Kidney (tissue), 14 donors: ENCODE data around the gene IL17A. TPM values are rescaled to one million over a fixed set of nuclear protein-coding genes. Genes with fewer than 3 reads are reported as not detected.

Experiments
- DNase-seq, 5 donors: peaks; one replicate each; pipeline ENCODE4 v3.0.0-alpha.2; 2013 to 2020
- FAIRE-seq: peaks from 2 replicates; lab custom pipeline; 2012; peaks lifted over from hg19 to GRCh38; lab: Jason Lieb, UNC
- H3K27ac ChIP-seq, 2 donors: one replicate each; pipeline ENCODE4 v1.7.0; 2013; ENCODE audit warnings: low read depth in 2 of 2, low read length in 2 of 2, inconsistent platforms in 1 of 2
- H3K27me3 ChIP-seq: one replicate; pipeline ENCODE4 v1.7.1; 2013; ENCODE audit warnings: low read length, inconsistent platforms; ENCODE audit not compliant: control insufficient read depth, insufficient read depth
- H3K36me3 ChIP-seq, 3 donors: one replicate each; pipeline versions ENCODE4 v1.7.0 to v1.7.1; 2013; ENCODE audit warnings: low read length in 3 of 3, control low read depth in 1 of 3, inconsistent platforms in 1 of 3; ENCODE audit not compliant: insufficient read depth in 3 of 3, control insufficient read depth in 2 of 3
- H3K4me1 ChIP-seq, 3 donors: one replicate each; pipeline versions ENCODE4 v1.7.0 to v1.7.1; 2013; ENCODE audit warnings: low read length in 3 of 3, inconsistent platforms in 1 of 3, low read depth in 1 of 3; ENCODE audit not compliant: control insufficient read depth in 2 of 3, insufficient read depth in 2 of 3
- H3K4me3 ChIP-seq, 3 donors: one replicate each; pipeline versions ENCODE4 v1.7.0 to v1.8.1; 2013; ENCODE audit warnings: low read length in 3 of 3, control low read depth in 1 of 3, inconsistent platforms in 1 of 3
- H3K9ac ChIP-seq, 3 donors: one replicate each; pipeline versions ENCODE4 v1.7.0 to v1.7.1; 2013; ENCODE audit warnings: low read length in 3 of 3, control low read depth in 1 of 3, inconsistent platforms in 1 of 3
- H3K9me3 ChIP-seq, 3 donors: one replicate each; pipeline versions ENCODE4 v1.7.0 to v1.7.1; 2013; ENCODE audit warnings: low read length in 3 of 3, control low read depth in 1 of 3, inconsistent platforms in 1 of 3; ENCODE audit not compliant: control insufficient read depth in 2 of 3, insufficient read depth in 1 of 3
- intact Hi-C: fragments of 100-400 bp; cut with DNase I; formaldehyde crosslinking; loops from one replicate; pipeline ENCODE4 v1.11.1; 2022
- polyA plus RNA-seq: library from polyadenylated mRNA; stranded (reverse); fragments of 350-450 nt; fragmentation: Illumina TruSeq; extraction: RNeasy Lipid Tissue Mini Kit (QIAGEN cat#74804); gene quantifications from one replicate; pipeline ENCODE4 v1.2.3, GENCODE V29; 2014; ENCODE audit warnings: low read depth, low replicate concordance; ENCODE audit not compliant: insufficient read depth
- total RNA-seq: library from RNA; stranded (reverse); fragmentation: NEBNext Ultra II Directional; extraction: Animal tissue kit (Norgen Biotek cat#: 25700); gene quantifications from one replicate; pipeline ENCODE4 v1.2.1, GENCODE V29; 2021
- TF ChIP-seq, protein P1 (sequence below): IDR thresholded peaks from 3 replicates; pipeline ENCODE4 v1.5.1; 2012; ENCODE audit warnings: mild to moderate bottlenecking, moderate library complexity, borderline replicate concordance; ENCODE audit not compliant: insufficient read depth; ENCODE audit errors: extremely low read depth
- donor health status: control.
- donor health status: control.
- donor health status: control.
- donor health status: control.
- donor health status: control.
- donor health status: DM: yes; HTN: yes; CAD: no.
- donor health status: Normal renal cell carcinoma (clear cell type).

Gene IL17A
- total and polyA plus RNA-seq, 2 donors from 2014 or later = not detected

GRCh38 chr6:52230685-52231084 lies 44.5 kb downstream of the IL17A start:
- Histone ChIP-seq H3K27ac (no peak overlapping the region), H3K4me3 (no peak overlapping the region), H3K27me3 (no peaks in the 10 kb centered on the region), H3K4me1 (peaks cover 0 to 5% (median 2%) of the 10 kb centered on the region in 3 donors), H3K9me3 (no peaks in the 10 kb centered on the region), H3K9ac (no peak overlapping the region), H3K36me3 (no peaks in the 10 kb centered on the region)
- intact Hi-C loops = no loop called here
- no peak for DNase-seq
- no peak for FAIRE-seq
- TF ChIP-seq, protein P1, sequence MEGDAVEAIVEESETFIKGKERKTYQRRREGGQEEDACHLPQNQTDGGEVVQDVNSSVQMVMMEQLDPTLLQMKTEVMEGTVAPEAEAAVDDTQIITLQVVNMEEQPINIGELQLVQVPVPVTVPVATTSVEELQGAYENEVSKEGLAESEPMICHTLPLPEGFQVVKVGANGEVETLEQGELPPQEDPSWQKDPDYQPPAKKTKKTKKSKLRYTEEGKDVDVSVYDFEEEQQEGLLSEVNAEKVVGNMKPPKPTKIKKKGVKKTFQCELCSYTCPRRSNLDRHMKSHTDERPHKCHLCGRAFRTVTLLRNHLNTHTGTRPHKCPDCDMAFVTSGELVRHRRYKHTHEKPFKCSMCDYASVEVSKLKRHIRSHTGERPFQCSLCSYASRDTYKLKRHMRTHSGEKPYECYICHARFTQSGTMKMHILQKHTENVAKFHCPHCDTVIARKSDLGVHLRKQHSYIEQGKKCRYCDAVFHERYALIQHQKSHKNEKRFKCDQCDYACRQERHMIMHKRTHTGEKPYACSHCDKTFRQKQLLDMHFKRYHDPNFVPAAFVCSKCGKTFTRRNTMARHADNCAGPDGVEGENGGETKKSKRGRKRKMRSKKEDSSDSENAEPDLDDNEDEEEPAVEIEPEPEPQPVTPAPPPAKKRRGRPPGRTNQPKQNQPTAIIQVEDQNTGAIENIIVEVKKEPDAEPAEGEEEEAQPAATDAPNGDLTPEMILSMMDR = no peak

DNA sequence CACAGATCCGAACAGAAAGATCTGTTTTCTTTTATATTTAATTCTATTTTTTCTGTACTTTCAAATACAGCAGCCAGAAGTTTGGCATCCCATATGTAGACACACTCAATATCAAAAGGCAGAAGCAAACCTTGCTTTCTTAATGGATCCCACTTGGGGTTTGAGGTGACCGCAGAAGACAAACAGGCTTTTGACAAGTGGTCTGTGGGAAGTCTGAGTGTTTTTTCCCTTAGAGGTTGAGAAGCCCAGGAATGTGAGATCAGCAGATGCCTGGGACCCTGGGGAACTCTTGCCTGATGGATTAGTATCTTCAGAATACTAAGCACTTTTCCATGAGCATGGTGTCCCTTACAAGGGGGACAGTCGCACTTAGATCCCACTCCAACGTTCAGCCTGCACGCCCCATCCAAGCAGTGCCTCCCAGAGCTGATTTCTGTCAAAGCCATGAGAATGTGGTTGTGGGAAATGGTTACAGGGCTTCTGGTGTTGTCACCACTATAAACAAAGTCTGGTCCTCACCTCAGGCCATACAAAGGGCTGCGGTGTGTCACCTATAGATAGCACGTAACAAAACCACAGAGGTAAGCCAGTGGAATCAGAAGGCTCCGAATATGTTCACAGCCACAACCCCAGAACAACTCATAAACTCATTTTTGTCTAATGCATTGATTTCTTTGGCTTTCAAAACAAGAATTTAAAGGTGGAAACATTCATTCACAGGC lies 45.4 kb downstream of the IL17A start:
- intact Hi-C loops = no loop called here

DNA sequence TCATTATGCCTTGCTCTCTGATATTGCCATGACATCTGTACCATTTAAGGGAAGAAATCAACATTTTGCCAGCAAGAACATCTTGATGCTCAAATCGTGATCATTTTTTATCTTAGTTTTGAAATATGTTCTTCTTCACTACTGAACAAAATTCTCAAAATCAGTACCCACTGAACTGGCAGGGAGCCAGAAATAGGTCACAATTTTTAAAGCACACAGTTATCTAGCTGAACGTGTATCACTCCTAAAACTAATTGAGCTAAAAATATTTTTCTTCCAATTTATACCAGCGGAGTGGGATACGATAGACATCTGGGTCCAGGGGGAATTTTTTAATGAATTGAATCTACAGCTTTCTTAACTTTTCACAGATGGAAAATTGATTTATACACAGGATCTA lies 46.8 kb downstream of the IL17A start:
- intact Hi-C loops = no loop called here
- FAIRE-seq (no peak), DNase-seq (no peak)
- Histone ChIP-seq H3K36me3 (no peaks in the 10 kb centered on the region), H3K27ac (no peak overlapping the region), H3K27me3 (no peaks in the 10 kb centered on the region), H3K9ac (no peak overlapping the region), H3K9me3 (no peaks in the 10 kb centered on the region), H3K4me1 (peaks cover 0 to 5% (median 2%) of the 10 kb centered on the region in 3 donors), H3K4me3 (no peak overlapping the region)
- TF ChIP-seq, protein P1 = no peak

More for the DNA sequence above, 45.4 kb downstream of the IL17A start:
- FAIRE-seq (no peak), DNase-seq (no peak)
- Histone ChIP-seq H3K4me3 (no peak overlapping the region), H3K27me3 (no peaks in the 10 kb centered on the region), H3K9me3 (no peaks in the 10 kb centered on the region), H3K27ac (no peak overlapping the region), H3K9ac (no peak overlapping the region), H3K4me1 (peaks cover 0 to 5% (median 2%) of the 10 kb centered on the region in 3 donors), H3K36me3 (no peaks in the 10 kb centered on the region)
- TF ChIP-seq, protein P1 = no peak
